Prostate gland (tissue), 2 donors: ENCODE measurements around the gene PSEN1. TPM values are rescaled to one million over a fixed set of nuclear protein-coding genes. Genes with fewer than 3 reads are reported as not detected.

Experiments used
- DNase-seq: peaks from one replicate; pipeline ENCODE4 v3.0.0-alpha.2; 2019; ENCODE audit warnings: low spot score
- H3K27ac ChIP-seq, 2 donors: fragments of 200-600 bp; sonication (generic); 2 replicates each; pipeline ENCODE4 v1.5.1; 2017 to 2019
- H3K27me3 ChIP-seq: fragments of 200-600 bp; sonication (generic); replicated peaks from 2 replicates; pipeline ENCODE4 v1.5.1; 2019; ENCODE audit not compliant: insufficient read depth
- H3K36me3 ChIP-seq, 2 donors: fragments of 200-600 bp; sonication (generic); 1 replicate in 1 of 2; 2 replicates in 1 of 2; pipeline versions ENCODE4 v1.5.1 to v1.8.1; 2017 to 2019
- H3K4me1 ChIP-seq: fragments of 200-600 bp; sonication (generic); replicated peaks from 2 replicates; pipeline ENCODE4 v1.5.1; 2019
- H3K4me3 ChIP-seq, 2 donors: fragments of 200-600 bp; sonication (generic); 2 replicates each; pipeline ENCODE4 v1.5.1; 2017 to 2019
- H3K9me3 ChIP-seq: fragments of 200-600 bp; sonication (generic); 2 replicates; pipeline ENCODE4 v1.5.1; 2017
- CTCF ChIP-seq, 4 experiments: fragments of 200-600 bp in 2 of 4; fragments of 450-650 bp in 2 of 4; sonication (generic) in 2 of 4; IDR thresholded peaks; 1 replicate in 3 of 4; 2 replicates in 1 of 4; pipeline ENCODE4 v1.5.1; 2016 to 2019; ENCODE audit warnings: antibody characterized with exemption in 4 of 4, mild to moderate bottlenecking in 2 of 4, moderate library complexity in 2 of 4
- POLR2A ChIP-seq: fragments of 450-650 bp; IDR thresholded peaks from one replicate; pipeline ENCODE4 v1.6.1; 2016; ENCODE audit warnings: antibody characterized with exemption, mild to moderate bottlenecking
- POLR2AphosphoS5 ChIP-seq: sonication (generic); formaldehyde crosslinking; IDR thresholded peaks from one replicate; pipeline ENCODE4 v1.6.1; 2017; ENCODE audit warnings: antibody characterized with exemption
- WGBS: methylation state at CpG from one replicate; pipeline ENCODE4 v1.1.5; 2018; 5-methylcytosine and 5-hydroxymethylcytosine counted together
- intact Hi-C: fragments of 100-400 bp; cut with DNase I; formaldehyde crosslinking; loops from one replicate; pipeline ENCODE4 v1.14.2; 2022
- total RNA-seq, 2 donors: library from RNA; depleted of rRNA; stranded (reverse); fragments of >200 nt; gene quantifications; one replicate each; pipeline ENCODE4 v1.1.0, GENCODE V29; 2016

PSEN1 gene
- total RNA-seq, 2 donors from 2014 or later = 46.3 to 61.9 TPM

- H3K36me3 ChIP-seq = no peaks in the 10 kb centered on the region
- H3K9me3 ChIP-seq = no peaks in the 10 kb centered on the region
- 90% methylated on average over 19 of the region's 19 CpGs for WGBS
- no peak overlapping the region for H3K4me3 ChIP-seq
- peaks cover 11% of the 10 kb centered on the region for H3K4me1 ChIP-seq
- intact Hi-C loops = no loop called here
- no peaks in the 10 kb centered on the region for H3K27me3 ChIP-seq
- no peak for DNase-seq
- H3K27ac ChIP-seq = no peak overlapping the region
- TF ChIP-seq POLR2AphosphoS5 = no peak
- TF ChIP-seq CTCF (IDR thresholded peaks at IDR 0.05) = no peak
- TF ChIP-seq POLR2A = no peak
These were observed 105.3 kb downstream of the PSEN1 start for GRCh38 chr14:73241481-73242165.

DNA sequence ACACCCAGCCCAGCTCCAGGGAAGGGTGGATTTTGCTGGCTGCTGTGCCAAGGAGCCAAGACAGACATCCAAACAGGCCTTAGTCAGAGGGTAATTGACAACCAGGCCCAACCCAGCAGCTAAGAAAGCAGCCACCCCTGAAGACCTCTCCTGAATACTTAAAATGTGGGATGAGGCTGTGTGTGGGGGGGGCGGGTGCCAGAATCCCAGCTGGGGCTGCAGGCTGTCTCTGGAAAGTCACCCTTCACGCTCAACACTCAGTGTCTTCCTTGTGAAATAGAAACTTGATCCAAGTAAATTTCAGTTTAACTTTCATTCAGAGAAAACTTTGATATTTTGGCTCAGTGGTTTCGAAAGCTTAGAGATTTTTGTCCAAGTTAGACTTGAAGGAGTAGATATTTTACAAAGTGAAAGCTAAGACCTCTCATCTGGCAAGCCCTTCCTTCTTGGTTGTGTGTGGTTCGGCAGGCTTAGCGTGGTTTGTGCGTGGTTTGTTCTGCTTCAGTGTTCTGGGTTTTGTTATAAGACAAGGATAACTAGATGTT lies 106.1 kb downstream of the PSEN1 start:
- Histone ChIP-seq H3K9me3 (no peaks in the 10 kb centered on the region), H3K4me1 (peaks cover 11% of the 10 kb centered on the region), H3K27ac (no peak overlapping the region), H3K36me3 (no peaks in the 10 kb centered on the region), H3K27me3 (no peaks in the 10 kb centered on the region), H3K4me3 (no peak overlapping the region)
- WGBS = 53% methylated on average over 6 of the region's 6 CpGs
- no peak for DNase-seq
- intact Hi-C loops = no loop called here
- TF ChIP-seq POLR2AphosphoS5 = no peak

GRCh38 chr14:73243341-73243740 lies 107.0 kb downstream of the PSEN1 start:
- intact Hi-C loops = no loop called here
- Histone ChIP-seq H3K4me3 (no peak overlapping the region), H3K9me3 (no peaks in the 10 kb centered on the region), H3K27ac (no peak overlapping the region), H3K4me1 (peaks cover 8% of the 10 kb centered on the region), H3K36me3 (no peaks in the 10 kb centered on the region), H3K27me3 (no peaks in the 10 kb centered on the region)
- DNase-seq = no peak
- no peak for TF ChIP-seq POLR2A
- TF ChIP-seq POLR2AphosphoS5 = no peak
- TF ChIP-seq CTCF (IDR thresholded peaks at IDR 0.05) = no peak
- WGBS = 93% methylated on average over 3 of the region's 3 CpGs

- Histone ChIP-seq H3K4me1 (peaks cover 4% of the 10 kb centered on the region), H3K36me3 (no peaks in the 10 kb centered on the region), H3K27me3 (no peaks in the 10 kb centered on the region), H3K9me3 (no peaks in the 10 kb centered on the region), H3K27ac (no peak overlapping the region), H3K4me3 (no peak overlapping the region)
- no peak for DNase-seq
- 97% methylated on average over 2 of the region's 2 CpGs for WGBS
- no peak for TF ChIP-seq POLR2AphosphoS5
- no peak for TF ChIP-seq POLR2A
- TF ChIP-seq CTCF (IDR thresholded peaks at IDR 0.05) = no peak
- intact Hi-C loops = no loop called here
These were observed 107.4 kb downstream of the PSEN1 start for GRCh38 chr14:73243748-73244147.

DNA sequence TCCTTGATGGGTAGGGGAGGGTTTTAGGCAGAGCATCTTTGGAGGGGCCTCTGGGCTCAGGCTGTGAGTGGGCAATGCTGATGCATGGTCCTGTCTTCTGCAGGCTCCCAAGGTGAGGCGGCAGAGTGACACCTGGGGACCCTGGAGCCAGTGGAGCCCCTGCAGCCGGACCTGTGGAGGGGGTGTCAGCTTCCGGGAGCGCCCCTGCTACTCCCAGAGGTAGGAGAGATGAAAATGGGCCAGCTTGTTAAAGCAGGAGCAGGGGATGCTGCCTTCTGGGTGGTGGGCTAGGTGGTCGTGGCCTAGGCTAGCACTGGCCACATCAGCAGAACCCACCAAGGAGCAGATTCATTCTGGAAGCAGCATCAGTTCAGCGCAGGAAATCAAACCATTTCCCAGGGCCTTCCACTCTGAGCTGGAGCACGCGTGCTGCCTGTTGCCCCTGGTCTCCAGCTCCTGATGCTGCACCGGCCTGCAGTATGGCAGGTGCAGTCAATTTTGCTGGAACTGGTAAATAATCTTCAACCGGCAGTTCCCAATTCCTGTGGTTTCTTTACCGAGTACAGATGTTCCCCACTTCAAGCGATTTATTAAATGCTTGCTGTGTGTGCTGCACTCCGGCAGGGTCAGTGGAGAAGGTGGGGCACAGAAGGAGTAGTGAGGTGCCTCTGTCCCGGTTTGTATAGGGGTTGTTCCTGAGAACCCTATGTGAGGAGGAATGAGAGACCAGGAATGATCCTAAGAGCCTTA lies 108.4 kb downstream of the PSEN1 start:
- no peaks in the 10 kb centered on the region for H3K4me1 ChIP-seq

More for the DNA sequence above, 108.4 kb downstream of the PSEN1 start:
- no peaks in the 10 kb centered on the region for H3K9me3 ChIP-seq
- no peak for DNase-seq
- TF ChIP-seq POLR2AphosphoS5 (no peak), POLR2A (no peak)
- WGBS = 89% methylated on average over 14 of the region's 14 CpGs
- intact Hi-C loops = no loop called here
- H3K27ac ChIP-seq = no peak overlapping the region
- no peaks in the 10 kb centered on the region for H3K36me3 ChIP-seq
- no peaks in the 10 kb centered on the region for H3K27me3 ChIP-seq
- H3K4me3 ChIP-seq = no peak overlapping the region
